ENCODE measurements around the gene RIN3.

The RIN3 gene

DNA sequence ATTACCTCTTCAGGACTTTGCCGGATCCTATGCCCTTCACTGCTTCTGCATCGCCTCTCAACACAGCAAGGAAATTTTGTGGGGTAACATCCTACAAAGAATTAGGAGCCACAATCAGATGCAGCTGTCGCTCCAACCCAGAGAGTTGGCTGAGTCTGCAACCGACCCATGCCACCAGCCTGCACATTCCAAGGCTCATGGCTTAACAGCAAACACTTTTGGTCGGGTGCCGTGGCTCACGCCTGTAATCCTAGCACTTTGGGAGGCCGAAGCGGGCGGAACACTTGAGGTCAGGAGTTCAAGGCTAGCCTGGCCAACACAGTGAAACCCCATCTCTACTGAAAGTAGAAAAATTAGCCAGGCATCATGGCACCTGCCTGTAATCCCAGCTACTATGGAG lies 202.6 kb downstream of the RIN3 start:
- no peak for DNase-seq (ENCODE audit: low read depth, low spot score)

DNA sequence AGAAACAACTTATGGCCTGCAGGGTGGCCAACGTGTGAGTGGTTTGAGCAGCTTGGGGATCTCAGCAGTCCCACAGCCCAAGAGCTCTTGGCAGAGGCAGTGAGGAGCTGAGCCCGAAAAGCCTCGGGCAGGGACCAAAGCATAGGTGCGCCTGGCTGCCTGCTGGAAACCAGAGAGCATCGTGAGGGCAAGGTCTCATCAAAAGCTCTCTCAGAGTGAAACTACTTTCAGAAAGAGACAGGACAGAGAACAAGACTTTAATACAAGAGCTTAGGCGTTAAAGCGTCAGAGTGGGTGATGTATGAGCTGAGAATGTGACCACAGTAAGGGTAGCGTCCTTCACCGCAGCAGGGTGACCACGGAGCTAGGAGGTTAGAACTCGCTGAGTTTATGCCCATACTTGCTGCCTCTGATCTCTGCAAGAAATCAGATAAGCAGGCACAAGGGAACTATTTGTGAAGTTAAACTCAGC lies 204.0 kb downstream of the RIN3 start:
- DNase-seq (ENCODE audit: low read depth, low spot score), result no peak

DNA sequence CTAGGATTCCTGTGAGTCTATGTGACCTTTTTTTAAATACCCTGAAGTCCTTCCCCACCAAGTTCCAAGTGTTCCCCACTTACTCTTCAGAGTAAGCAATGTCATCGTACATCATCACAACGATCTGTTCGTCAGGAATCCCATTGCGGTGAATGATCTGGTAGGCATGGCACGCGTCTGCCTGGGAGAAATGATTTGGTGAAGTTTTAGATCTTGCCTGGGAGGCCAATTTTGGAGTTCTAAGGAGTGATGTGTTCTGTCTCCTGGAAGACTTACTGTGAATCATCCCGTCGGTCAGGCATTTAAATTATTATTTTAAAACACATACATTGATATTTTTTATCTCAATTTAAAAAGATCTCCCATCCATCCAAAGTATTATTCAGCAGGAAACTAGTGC lies 205.1 kb downstream of the RIN3 start:
- no peak for DNase-seq (ENCODE audit: low read depth, low spot score)

DNA sequence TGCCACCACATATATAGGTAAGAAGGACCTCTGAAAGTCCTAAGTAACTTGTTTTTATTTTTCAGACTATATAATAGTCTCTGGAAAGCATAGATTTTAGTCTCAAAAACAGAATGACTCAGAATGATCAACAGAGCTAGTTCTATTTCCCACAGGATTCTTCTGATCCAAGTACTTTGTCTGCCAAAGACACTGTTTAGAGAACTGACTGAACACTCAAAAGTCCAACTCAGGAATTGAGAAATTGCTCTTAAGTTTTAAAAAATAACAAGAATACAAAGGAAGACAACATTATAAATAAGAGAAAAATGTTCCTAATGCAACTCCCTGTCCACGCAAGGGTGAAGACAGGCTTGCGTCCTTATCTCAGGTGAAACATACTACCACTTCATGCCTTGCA lies 205.8 kb downstream of the RIN3 start:
- no peak for DNase-seq (ENCODE audit: low read depth, low spot score)

DNA sequence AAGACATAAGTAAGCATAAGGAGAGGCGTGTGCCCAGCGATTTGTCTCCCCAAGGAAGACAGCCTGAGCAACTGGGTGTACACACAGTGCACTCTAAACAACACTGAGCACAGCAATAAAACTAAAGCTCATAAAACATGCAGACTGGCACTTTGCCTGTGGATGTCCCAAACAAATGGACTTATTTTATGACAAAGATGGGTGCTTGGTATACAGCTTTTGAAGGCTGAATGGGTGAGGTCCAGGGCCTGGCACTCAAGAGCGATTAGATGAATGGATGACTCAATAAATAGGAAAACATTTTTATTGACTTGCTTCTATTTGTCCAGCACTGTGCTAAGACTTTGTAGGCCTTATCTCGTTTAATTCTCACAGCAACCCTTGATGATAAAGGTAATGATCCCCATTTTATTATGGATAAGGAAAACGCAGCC lies 206.3 kb downstream of the RIN3 start:
- DNase-seq (ENCODE audit: low read depth, low spot score), result no peak

DNA sequence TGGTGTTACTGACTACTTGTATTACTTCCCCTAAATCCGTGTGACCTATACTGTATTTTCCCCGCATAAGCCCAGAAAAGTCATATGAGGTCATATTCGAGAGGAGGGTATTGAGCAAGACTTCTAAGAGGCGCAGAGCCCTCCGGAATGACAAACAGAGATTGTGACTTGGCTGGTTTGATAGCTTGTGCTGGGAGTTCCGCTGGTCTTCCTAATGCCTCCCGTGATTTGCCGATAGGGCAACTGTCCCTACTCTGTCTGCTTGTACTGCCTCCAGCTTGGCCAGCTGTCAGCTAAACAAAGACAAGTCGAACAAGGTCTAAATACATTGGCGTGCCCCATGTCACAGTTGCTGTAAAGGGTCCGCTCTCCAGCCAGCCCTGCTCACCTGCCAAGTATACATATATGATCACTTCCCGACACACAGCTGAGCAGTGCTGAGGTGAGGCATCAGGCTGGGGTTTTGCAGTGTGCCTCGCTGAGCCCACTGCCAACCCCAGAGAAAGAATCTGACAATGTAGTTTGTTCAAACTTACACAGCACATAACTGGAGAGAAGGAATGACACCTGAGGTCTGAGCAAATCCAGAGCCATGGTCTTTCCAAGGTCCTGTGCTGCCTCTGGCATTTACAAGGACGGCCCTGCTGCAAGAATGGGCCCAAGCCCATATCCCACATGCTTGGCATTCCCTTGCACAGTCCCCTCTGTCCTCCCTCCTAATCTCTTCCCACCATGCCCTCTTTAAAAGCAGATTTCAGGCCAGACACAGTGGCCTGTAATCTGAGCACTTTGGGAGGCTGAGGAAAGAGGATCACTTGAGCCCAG lies 211.1 kb downstream of the RIN3 start:
- no peak for DNase-seq (ENCODE audit: low read depth, low spot score)

DNA sequence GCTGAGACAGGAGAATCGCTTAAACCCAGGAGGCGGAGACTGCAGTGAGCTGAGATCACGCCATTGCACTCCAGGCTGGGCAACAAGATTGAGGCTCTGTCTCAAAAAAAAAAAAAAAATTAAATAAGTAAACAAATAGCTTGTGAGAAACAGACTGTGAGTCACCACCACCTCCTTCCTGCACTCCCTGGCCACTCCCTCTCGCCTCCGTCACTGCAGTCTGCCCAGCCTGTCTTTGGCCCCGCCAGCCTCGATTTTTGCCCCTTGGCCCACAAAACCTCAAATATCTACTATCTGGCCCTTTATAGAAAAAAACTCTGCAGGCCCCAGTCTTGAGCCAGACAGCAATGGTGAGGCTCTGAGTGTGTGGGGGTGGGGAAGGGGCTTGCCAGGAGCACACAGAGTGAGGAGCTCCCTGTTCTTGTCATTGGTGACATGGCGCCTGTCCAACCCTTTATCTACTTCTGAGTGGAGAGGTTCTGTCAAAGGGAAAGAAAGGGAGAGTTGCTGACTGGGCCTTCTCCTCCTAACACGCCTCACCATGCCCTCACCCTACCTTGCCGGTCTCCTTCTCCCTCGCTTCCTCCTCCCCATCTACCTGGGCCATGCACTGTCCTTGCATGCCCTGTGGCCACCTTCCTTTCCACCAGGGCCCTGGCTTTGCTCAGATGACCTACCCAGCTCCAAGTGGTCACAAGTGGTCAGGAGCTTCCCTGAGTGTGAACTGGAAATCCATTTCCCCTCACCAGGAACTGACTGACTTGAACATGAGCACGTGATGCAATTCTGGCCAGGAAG lies 212.8 kb downstream of the RIN3 start:
- DNase-seq (ENCODE audit: low read depth, low spot score), result no peak

DNA sequence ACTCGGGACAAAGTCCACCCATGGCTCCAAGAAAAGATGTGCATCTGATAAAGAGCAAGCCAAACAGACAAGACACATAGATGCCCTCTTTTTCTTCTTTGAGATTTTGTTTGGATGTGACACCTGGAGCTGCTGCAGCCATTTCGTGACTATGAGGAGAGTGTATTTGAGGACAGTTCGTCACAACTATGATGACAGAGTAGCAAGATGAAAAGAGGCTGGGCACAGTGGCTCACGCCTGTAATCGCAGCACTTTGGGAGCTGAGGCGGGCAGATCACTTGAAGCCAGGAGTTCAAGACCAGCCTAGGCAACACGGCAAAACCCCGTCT lies 213.3 kb downstream of the RIN3 start:
- DNase-seq (ENCODE audit: low read depth, low spot score), result no peak

DNA sequence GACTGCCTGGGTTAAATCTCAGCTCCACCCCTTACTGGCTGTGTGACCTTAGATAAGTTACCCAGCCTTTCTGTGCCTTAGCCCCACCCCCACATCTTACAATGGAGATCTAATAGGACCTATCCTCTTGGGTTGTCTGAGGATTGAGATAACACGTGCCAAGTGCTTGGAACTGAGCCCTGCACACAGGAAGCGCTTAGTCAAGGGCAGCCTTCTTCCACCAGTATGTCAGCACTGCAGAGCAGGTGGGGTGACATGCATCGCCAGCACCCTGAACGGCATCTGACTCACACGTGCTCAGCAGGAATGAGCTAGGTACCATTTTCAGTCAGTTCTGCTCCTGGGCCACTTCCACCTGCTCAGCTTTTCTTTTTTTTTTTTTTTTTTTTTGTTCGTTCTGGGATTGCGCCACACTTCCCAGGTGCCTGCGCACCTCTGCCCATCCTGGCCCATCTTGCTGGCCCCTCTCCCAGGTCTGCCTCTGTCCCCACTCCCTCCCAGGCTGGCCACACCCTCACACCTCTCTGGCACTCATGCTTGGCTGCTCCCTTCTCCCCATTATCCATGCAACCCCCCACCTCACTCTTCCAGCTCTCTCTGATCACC lies 215.3 kb downstream of the RIN3 start:
- DNase-seq (ENCODE audit: low read depth, low spot score), result no peak

DNA sequence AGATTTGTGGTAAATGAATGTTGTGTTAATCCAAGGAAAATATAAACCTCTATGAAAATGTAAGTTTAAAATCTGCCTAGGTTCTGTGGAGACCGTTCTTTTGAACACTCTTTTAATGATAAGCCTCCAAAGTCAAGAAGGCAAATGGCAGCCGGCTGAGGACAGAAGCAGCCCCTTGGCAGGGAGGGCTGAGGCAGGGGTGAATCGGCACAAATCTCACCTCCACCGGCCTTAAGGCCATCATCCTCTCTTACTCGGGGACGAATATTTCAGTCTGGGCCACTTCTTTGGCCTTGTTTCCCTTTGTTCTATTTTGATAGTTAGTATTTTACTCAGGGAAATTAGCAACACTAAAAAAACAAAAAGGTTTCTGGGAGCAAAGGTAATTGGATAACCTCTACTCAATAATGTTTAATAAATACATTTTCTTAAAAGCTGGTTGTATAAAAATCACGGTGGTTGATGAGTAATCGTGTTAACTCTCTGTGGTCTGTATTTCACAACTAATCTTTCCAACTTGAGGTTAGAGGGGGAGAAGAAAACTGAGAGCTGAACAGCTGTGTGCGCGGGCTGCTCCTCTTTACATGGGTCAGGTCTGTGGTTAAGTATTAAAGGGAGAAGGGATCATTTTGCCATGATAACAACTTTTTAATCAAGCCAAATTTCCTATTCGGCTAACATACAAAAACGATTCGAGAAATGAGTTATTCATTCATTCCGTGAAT lies 216.2 kb downstream of the RIN3 start:
- no peak for DNase-seq (ENCODE audit: low read depth, low spot score)

DNA sequence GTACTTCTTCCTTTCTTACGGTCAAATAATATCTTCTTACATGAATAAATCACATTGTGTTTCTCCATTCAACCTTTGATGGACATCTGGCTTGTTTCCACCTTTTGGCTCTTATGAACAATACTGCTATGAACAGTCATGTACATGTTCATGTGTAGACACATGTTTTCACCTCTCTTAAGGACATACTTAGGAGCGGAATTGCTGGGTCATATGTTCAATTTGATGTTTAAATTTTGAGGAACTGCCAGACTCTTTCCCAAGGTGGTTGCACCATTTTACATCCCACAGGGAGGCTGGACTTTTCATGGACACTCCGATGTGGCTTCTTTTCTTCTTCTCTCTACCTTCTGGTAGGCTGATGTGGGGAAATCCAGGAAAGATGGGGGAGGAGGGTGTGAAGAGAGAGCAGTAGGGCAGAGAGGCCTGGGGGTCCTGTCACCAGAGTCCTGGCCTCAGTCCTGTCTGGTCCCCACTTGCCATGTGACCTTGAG lies 218.1 kb downstream of the RIN3 start:
- no peak for DNase-seq (ENCODE audit: low read depth, low spot score)

DNA sequence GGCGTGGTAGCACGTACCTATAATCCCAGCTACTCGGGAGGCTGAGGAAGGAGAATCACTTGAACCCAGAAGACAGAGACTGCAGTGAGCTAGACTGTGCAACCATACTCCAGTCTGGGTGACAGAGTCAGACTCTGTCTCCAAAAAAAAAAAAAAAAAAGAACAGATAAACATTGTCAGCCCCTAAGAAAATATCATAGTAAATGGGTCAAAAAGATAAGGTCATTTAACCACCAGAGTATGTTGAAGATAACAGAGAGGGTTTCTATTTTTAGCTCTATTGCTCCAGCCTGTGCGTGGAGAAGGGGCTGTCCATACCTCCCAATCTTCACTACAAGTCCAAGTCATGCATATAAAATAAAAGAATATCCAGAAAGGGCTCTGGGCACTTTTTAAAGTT lies 219.4 kb downstream of the RIN3 start:
- no peak for DNase-seq (ENCODE audit: low read depth, low spot score)

DNA sequence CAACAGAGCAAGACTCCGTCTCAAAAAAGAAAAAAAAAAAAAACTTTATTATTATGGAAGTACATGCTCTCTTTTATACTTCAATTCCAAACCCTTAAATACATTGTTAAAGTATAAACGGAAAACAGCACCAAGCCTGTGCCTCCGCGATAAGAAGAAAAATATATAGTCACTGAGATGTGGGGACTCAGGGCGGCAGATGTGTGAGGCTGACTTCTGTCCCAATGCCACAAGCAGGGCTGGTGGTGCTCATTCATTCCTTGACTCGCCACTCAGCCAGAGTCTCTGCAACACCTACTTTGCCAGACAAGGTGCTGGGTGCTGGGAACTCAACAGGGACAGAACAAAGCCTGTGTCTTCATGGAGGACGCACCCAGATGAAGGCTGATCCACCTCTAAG lies 221.0 kb downstream of the RIN3 start:
- DNase-seq (ENCODE audit: low read depth, low spot score), result no peak

DNA sequence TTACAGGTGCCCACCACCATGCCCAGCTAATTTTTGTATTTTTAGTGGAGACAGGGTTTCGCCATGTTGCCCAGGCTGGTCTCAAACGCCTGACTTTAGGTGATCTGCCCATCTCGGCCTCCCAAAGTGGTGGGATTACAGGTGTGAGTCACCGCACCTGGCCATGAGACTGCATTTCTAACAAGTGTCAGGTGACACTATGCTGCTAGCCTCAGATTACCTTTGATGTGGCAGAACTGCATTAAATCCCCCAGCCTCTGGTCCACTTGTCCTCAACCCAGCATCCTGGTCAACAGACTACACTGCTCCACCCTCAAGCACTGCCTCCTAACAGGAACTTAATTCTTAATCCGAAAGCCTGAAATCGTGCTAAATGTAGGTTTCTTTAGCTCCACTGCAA lies 221.8 kb downstream of the RIN3 start:
- no peak for DNase-seq (ENCODE audit: low read depth, low spot score)

DNA sequence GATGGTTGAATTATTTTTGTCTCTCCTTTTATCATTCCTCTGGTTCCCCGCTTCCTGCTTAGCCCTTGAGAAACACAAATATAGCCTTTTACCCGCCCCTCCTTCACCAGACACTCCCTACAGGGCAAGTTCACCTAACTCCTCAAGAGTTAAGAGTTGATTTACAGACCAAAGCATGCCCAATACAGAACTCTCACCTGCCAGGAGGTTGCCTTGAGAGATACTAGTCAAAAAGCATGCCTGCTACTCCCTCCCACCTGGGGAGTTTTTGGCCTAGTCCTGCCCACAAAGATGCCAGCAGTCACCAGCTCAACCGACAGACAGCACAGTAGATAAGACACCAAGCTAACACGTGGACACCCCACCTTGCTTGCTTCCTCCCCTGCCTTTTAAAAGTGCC lies 223.6 kb downstream of the RIN3 start:
- no peak for DNase-seq (ENCODE audit: low read depth, low spot score)

DNA sequence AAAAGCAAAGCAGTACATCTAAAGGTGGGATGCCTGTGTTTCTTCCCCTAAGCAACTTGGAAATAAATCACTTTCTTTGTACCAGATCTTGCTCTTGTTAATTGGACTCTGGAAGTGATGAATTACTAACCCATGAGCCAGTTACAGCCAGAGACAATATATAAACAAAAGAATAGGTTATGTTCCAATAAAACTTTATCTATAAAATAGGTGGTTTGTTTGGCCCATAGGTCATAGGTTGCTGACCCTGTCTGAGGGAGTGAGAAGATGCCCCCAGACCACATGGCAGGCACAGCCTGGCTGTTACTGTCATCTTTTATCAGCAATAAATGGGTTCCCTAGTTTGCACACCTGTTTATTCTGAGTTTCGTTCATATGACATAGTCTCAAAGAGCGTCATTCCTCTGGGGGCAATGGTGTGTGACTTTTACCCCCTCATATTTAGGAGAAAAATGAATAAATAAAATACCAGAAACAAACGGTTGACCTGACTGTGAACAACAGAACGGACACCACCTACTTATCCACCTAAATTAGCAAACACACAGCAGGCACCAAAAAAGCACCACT lies 224.1 kb downstream of the RIN3 start:
- no peak for DNase-seq (ENCODE audit: low read depth, low spot score)
